MM.1S (cell line): ENCODE measurements around the gene ELOA.

Experiments
- DNase-seq: peaks from one replicate; pipeline ENCODE4 v3.0.0-alpha.2; 2015
- H2AFZ ChIP-seq: fragments of 300-600 bp; sonication (generic); 2 replicates; pipeline ENCODE4 v1.6.0; 2016; ENCODE audit warnings: antibody characterized with exemption, low read length
- H3F3A ChIP-seq: fragments of 300-600 bp; sonication (generic); 2 replicates; pipeline ENCODE4 v1.6.1; 2016; ENCODE audit warnings: mild to moderate bottlenecking, antibody characterized with exemption, low read length, moderate library complexity, mixed read lengths; ENCODE audit not compliant: insufficient read depth
- H3K27ac ChIP-seq: fragments of 300-600 bp; sonication (generic); 2 replicates; pipeline ENCODE4 v1.5.1; 2016; ENCODE audit warnings: mild to moderate bottlenecking, low read length
- H3K27me3 ChIP-seq: fragments of 300-600 bp; sonication (generic); replicated peaks from 2 replicates; pipeline ENCODE4 v1.6.0; 2016; ENCODE audit warnings: low read length; ENCODE audit not compliant: insufficient read depth
- H3K36me3 ChIP-seq: fragments of 300-600 bp; sonication (generic); replicated peaks from 2 replicates; pipeline ENCODE4 v1.6.1; 2016; ENCODE audit warnings: mild to moderate bottlenecking, low read length, mixed read lengths; ENCODE audit not compliant: insufficient read depth
- H3K4me1 ChIP-seq: fragments of 300-600 bp; sonication (generic); 2 replicates; pipeline ENCODE4 v1.6.1; 2016; ENCODE audit warnings: low read length, mixed read lengths
- H3K4me2 ChIP-seq: fragments of 300-600 bp; sonication (generic); 2 replicates; pipeline ENCODE4 v1.6.0; 2016; ENCODE audit warnings: low read depth, low read length
- H3K4me3 ChIP-seq: fragments of 300-600 bp; sonication (generic); 2 replicates; pipeline ENCODE4 v1.5.1; 2016; ENCODE audit warnings: low read length, mixed read lengths
- H3K79me2 ChIP-seq: fragments of 300-600 bp; sonication (generic); 2 replicates; pipeline ENCODE4 v1.6.1; 2016; ENCODE audit warnings: mixed run types, low read length, mixed read lengths
- H3K9ac ChIP-seq: fragments of 300-600 bp; sonication (generic); 2 replicates; pipeline ENCODE4 v1.6.1; 2016; ENCODE audit warnings: low read length, mixed read lengths
- H3K9me2 ChIP-seq: fragments of 300-600 bp; sonication (generic); replicated peaks from 2 replicates; pipeline ENCODE4 v1.6.1; 2016; ENCODE audit warnings: mild to moderate bottlenecking, low read length, mixed read lengths; ENCODE audit not compliant: insufficient read depth
- H3K9me3 ChIP-seq: fragments of 300-600 bp; sonication (generic); replicated peaks from 2 replicates; pipeline ENCODE4 v1.6.1; 2016; ENCODE audit warnings: mild to moderate bottlenecking, low read length, mixed read lengths; ENCODE audit not compliant: insufficient read depth
- H4K20me1 ChIP-seq: fragments of 300-600 bp; sonication (generic); 2 replicates; pipeline ENCODE4 v1.6.1; 2016; ENCODE audit warnings: mild to moderate bottlenecking, low read length, moderate library complexity, mixed read lengths; ENCODE audit not compliant: insufficient read depth
- CTCF ChIP-seq: fragments of 300-600 bp; sonication (generic); IDR thresholded peaks from 2 replicates; pipeline ENCODE4 v1.5.1; 2016; ENCODE audit warnings: antibody characterized with exemption, low read length, mixed read lengths
- EZH2 ChIP-seq: fragments of 300-600 bp; sonication (generic); optimal IDR thresholded peaks from 2 replicates; pipeline ENCODE3; 2017; ENCODE audit warnings: low read depth, mild to moderate bottlenecking, antibody characterized with exemption, low read length, mixed read lengths
- EZH2phosphoT487 ChIP-seq: fragments of 300-600 bp; sonication (generic); IDR thresholded peaks from 2 replicates; pipeline ENCODE4 v1.6.1; 2018; ENCODE audit warnings: antibody characterized with exemption, low read length

The ELOA gene

DNA sequence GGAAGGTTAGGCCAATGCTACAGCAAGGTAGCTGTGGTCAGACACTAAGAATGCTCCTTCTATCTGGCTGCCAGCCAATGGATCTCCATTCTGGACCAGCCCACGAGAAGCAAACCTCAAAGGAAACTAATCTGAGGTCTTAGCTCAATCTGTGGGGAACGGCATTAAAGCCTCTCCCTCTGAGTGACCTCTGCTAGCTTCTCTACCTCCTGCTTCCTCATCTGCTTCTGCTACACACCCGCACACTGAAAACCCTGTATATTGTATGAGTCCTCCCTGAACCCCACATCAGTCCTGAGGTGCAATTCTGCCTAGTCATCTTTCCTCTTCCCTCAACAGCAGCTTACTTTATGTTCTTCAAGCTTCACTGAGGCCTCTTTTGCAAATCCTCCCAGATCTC, 64.2 kb downstream of the ELOA start:
- H4K20me1 ChIP-seq: no peaks in the 10 kb centered on the region
- no peak overlapping the region for H3K4me2 ChIP-seq
- no peak overlapping the region for H3K4me3 ChIP-seq
- no peaks in the 10 kb centered on the region for H3K79me2 ChIP-seq
- no peaks in the 10 kb centered on the region for H3K9me2 ChIP-seq
- H3K36me3 ChIP-seq: no peaks in the 10 kb centered on the region
- H3K4me1 ChIP-seq: peaks cover 20% of the 10 kb centered on the region
- H3K9me3 ChIP-seq: no peaks in the 10 kb centered on the region
- no peak for TF ChIP-seq EZH2
- TF ChIP-seq EZH2phosphoT487: no peak
- DNase-seq: no peak
- peaks cover 11% of the 10 kb centered on the region for H3F3A ChIP-seq
- no peak overlapping the region for H2AFZ ChIP-seq
- no peaks in the 10 kb centered on the region for H3K27me3 ChIP-seq
- H3K27ac ChIP-seq: no peak overlapping the region
- H3K9ac ChIP-seq: no peak overlapping the region

- Histone ChIP-seq H2AFZ (peak overlapping the region; percentile 65), H3K9ac (no peak overlapping the region), H3K79me2 (no peaks in the 10 kb centered on the region)
Observed at GRCh38 chr1:23809751-23810171, 66.5 kb downstream of the ELOA start.

DNA sequence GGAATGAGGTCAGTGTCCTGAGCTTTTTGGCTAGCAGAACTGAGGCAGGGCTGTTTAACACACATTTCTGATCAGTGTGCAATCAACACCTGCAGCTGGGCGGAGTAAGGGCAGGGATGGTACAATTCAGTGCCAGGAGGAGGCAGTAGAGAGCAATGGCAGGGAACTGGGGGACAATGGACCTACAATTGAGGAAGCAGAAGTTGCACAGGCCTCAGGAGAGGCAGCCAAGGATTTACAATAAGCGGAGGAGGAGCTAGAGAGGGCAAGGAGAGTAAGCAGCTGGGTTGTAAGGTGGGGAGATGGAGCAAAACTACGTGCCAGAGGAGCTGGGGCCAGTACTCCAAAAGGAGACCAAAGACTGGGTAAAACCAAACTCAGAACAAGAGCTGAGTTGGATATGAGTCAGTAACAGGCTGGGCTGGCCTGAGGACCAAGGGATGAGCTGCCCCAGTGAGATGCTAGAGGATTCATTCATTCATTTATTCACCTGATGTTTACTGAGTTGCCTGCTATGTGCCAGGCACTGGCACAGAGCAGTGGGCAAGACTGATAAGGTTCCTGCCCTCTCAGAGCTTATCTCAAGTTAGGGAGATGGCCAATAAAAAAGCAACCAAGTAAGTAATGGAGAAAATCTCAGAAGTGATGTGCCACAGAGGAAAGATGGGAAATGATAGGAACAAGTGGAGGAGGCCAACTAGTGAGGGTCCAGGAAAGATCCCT, 67.7 kb downstream of the ELOA start:
- Histone ChIP-seq H4K20me1 (no peaks in the 10 kb centered on the region), H3K36me3 (no peaks in the 10 kb centered on the region), H3K9me2 (no peaks in the 10 kb centered on the region), H3K4me1 (peaks cover 14% of the 10 kb centered on the region), H3K9ac (no peak overlapping the region), H3K4me2 (no peak overlapping the region), H2AFZ (no peak overlapping the region), H3K27me3 (no peaks in the 10 kb centered on the region), H3F3A (peaks cover 4% of the 10 kb centered on the region; the same call in 1 of the 2 replicates), H3K79me2 (no peaks in the 10 kb centered on the region), H3K27ac (no peak overlapping the region), H3K9me3 (no peaks in the 10 kb centered on the region), H3K4me3 (no peak overlapping the region)
- DNase-seq: peak; percentile 70
- TF ChIP-seq CTCF (peak; percentile 85), EZH2 (no peak)

More at GRCh38 chr1:23809751-23810171, 66.5 kb downstream of the ELOA start:
- Histone ChIP-seq H3K9me3 (no peaks in the 10 kb centered on the region), H3K27ac (peak overlapping the region; percentile 36; the same call in 1 of the 2 replicates), H3K9me2 (no peaks in the 10 kb centered on the region), H3K4me2 (no peak overlapping the region), H3F3A (peaks cover 4% of the 10 kb centered on the region; the same call in 1 of the 2 replicates), H3K4me1 (peaks cover 17% of the 10 kb centered on the region), H4K20me1 (no peaks in the 10 kb centered on the region), H3K36me3 (no peaks in the 10 kb centered on the region), H3K4me3 (no peak overlapping the region), H3K27me3 (no peaks in the 10 kb centered on the region)
- TF ChIP-seq CTCF (peak; percentile 96), EZH2 (no peak), EZH2phosphoT487 (no peak)
- DNase-seq: peak; percentile 83
